HCT116 (cell line): ENCODE measurements around the gene PRKCH. TPM values are rescaled to one million over a fixed set of nuclear protein-coding genes. Genes with fewer than 3 reads are reported as not detected.

Source experiments
- ATAC-seq: fragments of 200-7000 bp; cut with Tn5 transposase; 2 replicates; pipeline ENCODE4 v1.9.1; 2020; ENCODE audit warnings: mild to moderate bottlenecking, moderate library complexity
- BruUV-seq: library from RNA; stranded (reverse); fragments of 400-500 nt; replicated peaks from 2 replicates; lab custom pipeline; 2021; lab: Mats Ljungman, UMichigan
- CTCF ChIA-PET: fragments of 300-600 bp; sonication (Branson Sonifier 250); formaldehyde crosslinking; loops from one replicate; lab custom pipeline; 2021; ENCODE audit warnings: antibody characterized with exemption; lab: Charles Lee
- POLR2A ChIA-PET: fragments of 300-600, 350-600 bp; sonication (Branson Sonifier 250); formaldehyde crosslinking; loops from one replicate; lab custom pipeline; 2021; ENCODE audit warnings: antibody characterized with exemption; lab: Charles Lee
- RAD21 ChIA-PET, 2 experiments: fragments of 300-600 bp; sonication (Branson Sonifier 250); formaldehyde crosslinking; loops; one replicate each; lab custom pipeline; 2023; ENCODE audit warnings: low total read pairs in 2 of 2; ENCODE audit not compliant: uncharacterized antibody in 2 of 2, unreplicated experiment in 2 of 2, low non-redundant PET in 1 of 2; lab: Charles Lee
- DNase-seq: peaks from one replicate; pipeline ENCODE4 v3.0.0-alpha.2; 2010; ENCODE audit warnings: low read depth, low spot score
- H2AFZ ChIP-seq: fragments of 200-600 bp; shearing (Covaris generic), sonication (generic); 2 replicates; pipeline ENCODE4 v1.6.1; 2017; ENCODE audit warnings: low read depth, mixed run types, mixed read lengths, antibody characterized with exemption, low read length; ENCODE audit not compliant: poor library complexity, severe bottlenecking
- H3K27ac ChIP-seq: 2 replicates; pipeline ENCODE4 v1.5.1; 2012; ENCODE audit warnings: low read depth, low read length
- H3K27me3 ChIP-seq: fragments of 200-600 bp; sonication (generic); 2 replicates; pipeline ENCODE4 v1.6.1; 2016; ENCODE audit warnings: mixed run types, low read length, mixed read lengths; ENCODE audit not compliant: insufficient read depth
- H3K36me3 ChIP-seq, 2 experiments: fragments of 200-500 bp in 1 of 2; fragments of 200-600 bp in 1 of 2; sonication (Bioruptor generic) in 1 of 2; sonication (generic) in 1 of 2; 2 replicates each; pipeline versions ENCODE4 v1.5.1 to v1.6.1; 2014 to 2016; ENCODE audit warnings: low read length in 2 of 2, inconsistent platforms in 1 of 2, mixed read lengths in 1 of 2, mixed run types in 1 of 2; ENCODE audit not compliant: insufficient read depth in 2 of 2, control insufficient read depth in 1 of 2
- H3K4me1 ChIP-seq, 2 experiments: fragments of 200-600 bp in 1 of 2; sonication (generic) in 1 of 2; 2 replicates each; pipeline versions ENCODE4 v1.5.1 to v1.6.1; 2012 to 2017; ENCODE audit warnings: low read length in 2 of 2, inconsistent platforms in 1 of 2, mild to moderate bottlenecking in 1 of 2, mixed read lengths in 1 of 2, mixed run types in 1 of 2, moderate library complexity in 1 of 2; ENCODE audit not compliant: insufficient read depth in 2 of 2, control insufficient read depth in 1 of 2
- H3K4me2 ChIP-seq: fragments of 200-600 bp; sonication (generic); 2 replicates; pipeline ENCODE4 v1.6.1; 2017; ENCODE audit warnings: mixed run types, low read length, mixed read lengths
- H3K4me3 ChIP-seq, 2 experiments: fragments of 200-600 bp in 1 of 2; sonication (generic) in 1 of 2; replicated peaks in 1 of 2; 2 replicates each; pipeline ENCODE4 v1.5.1; 2011 to 2016; ENCODE audit warnings: low read length in 2 of 2, control low read depth in 1 of 2, low read depth in 1 of 2, mild to moderate bottlenecking in 1 of 2, mixed read lengths in 1 of 2, mixed run types in 1 of 2
- H3K79me2 ChIP-seq: fragments of 200-600 bp; sonication (generic); 2 replicates; pipeline ENCODE4 v1.6.1; 2017; ENCODE audit warnings: mild to moderate bottlenecking, mixed run types, low read length, moderate library complexity, mixed read lengths; ENCODE audit not compliant: insufficient read depth
- H3K9ac ChIP-seq: fragments of 200-600 bp; sonication (generic); 2 replicates; pipeline ENCODE4 v1.6.1; 2016; ENCODE audit warnings: low read length, mixed read lengths
- H3K9me2 ChIP-seq: fragments of 200-600 bp; sonication (generic), shearing (Covaris generic); 2 replicates; pipeline ENCODE4 v1.6.1; 2017; ENCODE audit warnings: mixed run types, mild to moderate bottlenecking, moderate library complexity; ENCODE audit not compliant: insufficient read depth
- H3K9me3 ChIP-seq, 2 experiments: fragments of 200-500 bp in 1 of 2; fragments of 200-600 bp in 1 of 2; sonication (Bioruptor generic) in 1 of 2; sonication (generic) in 1 of 2; 2 replicates each; pipeline ENCODE4 v1.6.1; 2014 to 2017; ENCODE audit warnings: low read length in 2 of 2, mixed read lengths in 2 of 2, inconsistent platforms in 1 of 2, low read depth in 1 of 2, mild to moderate bottlenecking in 1 of 2, mixed run types in 1 of 2, moderate library complexity in 1 of 2; ENCODE audit not compliant: control insufficient read depth in 1 of 2, insufficient read depth in 1 of 2
- H4K20me1 ChIP-seq: fragments of 200-600 bp; sonication (generic), shearing (Covaris generic); 2 replicates; pipeline ENCODE4 v1.6.1; 2017; ENCODE audit warnings: mixed run types, mild to moderate bottlenecking, moderate library complexity; ENCODE audit not compliant: insufficient read depth
- EGR1 ChIP-seq: IDR thresholded peaks from 2 replicates; pipeline ENCODE4 v1.6.1; 2012; ENCODE audit warnings: low read depth
- ELF1 ChIP-seq: IDR thresholded peaks from 2 replicates; pipeline ENCODE4 v1.6.1; 2012; ENCODE audit warnings: low read depth, borderline replicate concordance
- EZH2phosphoT487 ChIP-seq: fragments of 200-600 bp; IDR thresholded peaks from 2 replicates; pipeline ENCODE4 v1.6.1; 2018; ENCODE audit warnings: antibody characterized with exemption, borderline replicate concordance
- FOSL1 ChIP-seq: IDR thresholded peaks from 2 replicates; pipeline ENCODE4 v1.6.1; 2012; ENCODE audit warnings: low read depth
- MAX ChIP-seq: IDR thresholded peaks from 2 replicates; pipeline ENCODE4 v1.6.1; 2012
- POLR2A ChIP-seq: IDR thresholded peaks from 2 replicates; pipeline ENCODE4 v1.7.0; 2011; ENCODE audit warnings: borderline replicate concordance; ENCODE audit not compliant: insufficient read depth, insufficient read length; ENCODE audit errors: extremely low read depth
- SIN3A ChIP-seq: IDR thresholded peaks from 2 replicates; pipeline ENCODE4 v1.6.1; 2012; ENCODE audit warnings: low read depth
- SRF ChIP-seq: IDR thresholded peaks from 2 replicates; pipeline ENCODE4 v1.6.1; 2012; ENCODE audit warnings: low read depth
- ZBTB33 ChIP-seq: IDR thresholded peaks from 2 replicates; pipeline ENCODE4 v1.6.1; 2011; ENCODE audit warnings: mild to moderate bottlenecking, low read length, moderate library complexity; ENCODE audit not compliant: insufficient replicate concordance; ENCODE audit errors: extremely low read depth
- ZFX ChIP-seq: fragments of 450-650 bp; IDR thresholded peaks from 2 replicates; pipeline ENCODE4 v1.6.1; 2017
- intact Hi-C: fragments of 100-400 bp; cut with micrococcal nuclease; formaldehyde crosslinking; loops from 2 replicates; pipeline ENCODE4 v1.10.0; 2022
- total RNA-seq: library from RNA; stranded (reverse); gene quantifications from one replicate; pipeline ENCODE4 v1.2.1, GENCODE V29; 2021; ENCODE audit not compliant: unreplicated experiment

Gene PRKCH
- total RNA-seq, 1 experiment from 2014 or later = 16.6 TPM

- ChIA-PET POLR2A (no interaction called here), CTCF (interaction anchor here (0.7 to 2.5 kb wide), 4 partner anchors 8 to 239 kb away, joined by 3 to 7 read pairs (median 3); no protein-coding TSS in a partner anchor), RAD21 (interaction anchor here in 1 of 2 experiments (0.6 kb wide), 1 partner anchor 33 kb away, joined by 3 read pairs; no protein-coding TSS in a partner anchor)
- peak within 1 kb of the TSS; percentile 26 for H2AFZ ChIP-seq
- H4K20me1 ChIP-seq = no peaks in the 10 kb centered on the region
- no peak within 1 kb of the TSS for H3K4me3 ChIP-seq
- H3K4me2 ChIP-seq = no peak within 1 kb of the TSS
- BruUV-seq = no TSS peak
- H3K79me2 ChIP-seq = no peaks in the 10 kb centered on the region
- TF ChIP-seq ELF1 (no peak), EGR1 (no peak), POLR2A (no peak), ZFX (no peak), MAX (no peak), ZBTB33 (no peak), EZH2phosphoT487 (no peak), SRF (no peak), SIN3A (no peak), FOSL1 (no peak)
- intact Hi-C loops = no loop called here
- H3K36me3 ChIP-seq = no peaks in the 10 kb centered on the region
- no peaks in the 10 kb centered on the region for H3K27me3 ChIP-seq
- H3K4me1 ChIP-seq = peaks cover 0 to 2% of the 10 kb centered on the region in 2 experiments; a peak in 1 of 4 replicates
- no peak within 1 kb of the TSS for H3K9ac ChIP-seq
- no peak within 1 kb of the TSS for H3K27ac ChIP-seq
- DNase-seq (no peak), ATAC-seq (no peak)
- no peaks in the 10 kb centered on the region for H3K9me2 ChIP-seq
- H3K9me3 ChIP-seq = no peaks in the 10 kb centered on the region; a peak in 1 of 4 replicates
These were observed 40.0 kb upstream of the PRKCH start, which contains the start of gene TMEM30B for GRCh38 chr14:61281186-61281947. TSS of gene TMEM30B (minus strand) at chr14:61281338. CDS start at chr14:61281147, 191 bp downstream.
